HL-60 (cell line): ENCODE results near the gene IL10RA.

Experiments used
- POLR2AphosphoS5 ChIP-seq: IDR thresholded peaks from 2 replicates; pipeline ENCODE4 v1.6.1; 2012; ENCODE audit warnings: low read depth
- TF ChIP-seq, protein P1 (sequence below): IDR thresholded peaks from one replicate; pipeline ENCODE4 v1.5.1; 2011; ENCODE audit warnings: low read length, control low read depth, inconsistent platforms; ENCODE audit not compliant: insufficient read depth
- TF ChIP-seq, protein P2 (sequence below): IDR thresholded peaks from 2 replicates; pipeline ENCODE4 v1.6.1; 2012; ENCODE audit warnings: low read depth; ENCODE audit not compliant: insufficient replicate concordance

DNA sequence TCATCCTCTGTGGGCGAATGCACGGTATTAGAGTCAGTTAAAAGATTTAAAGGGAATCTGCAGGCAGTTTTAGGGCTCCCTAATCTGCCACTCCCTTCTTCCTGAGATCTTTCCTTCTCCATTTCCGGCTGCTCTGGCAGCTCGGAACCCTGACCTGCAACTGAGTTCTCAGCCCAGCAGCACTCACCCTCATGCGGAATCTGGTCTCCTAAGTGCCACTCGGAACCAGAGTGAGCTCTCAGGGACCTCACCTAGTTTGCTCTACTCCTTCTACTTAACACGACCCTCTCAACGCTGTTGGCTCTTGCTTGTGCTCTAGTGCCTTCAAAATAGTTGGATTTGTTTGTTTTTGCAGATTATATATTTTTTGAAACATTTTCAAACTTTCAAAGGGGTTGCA is 19.3 kb upstream of the IL10RA start:
- TF ChIP-seq, protein P1, sequence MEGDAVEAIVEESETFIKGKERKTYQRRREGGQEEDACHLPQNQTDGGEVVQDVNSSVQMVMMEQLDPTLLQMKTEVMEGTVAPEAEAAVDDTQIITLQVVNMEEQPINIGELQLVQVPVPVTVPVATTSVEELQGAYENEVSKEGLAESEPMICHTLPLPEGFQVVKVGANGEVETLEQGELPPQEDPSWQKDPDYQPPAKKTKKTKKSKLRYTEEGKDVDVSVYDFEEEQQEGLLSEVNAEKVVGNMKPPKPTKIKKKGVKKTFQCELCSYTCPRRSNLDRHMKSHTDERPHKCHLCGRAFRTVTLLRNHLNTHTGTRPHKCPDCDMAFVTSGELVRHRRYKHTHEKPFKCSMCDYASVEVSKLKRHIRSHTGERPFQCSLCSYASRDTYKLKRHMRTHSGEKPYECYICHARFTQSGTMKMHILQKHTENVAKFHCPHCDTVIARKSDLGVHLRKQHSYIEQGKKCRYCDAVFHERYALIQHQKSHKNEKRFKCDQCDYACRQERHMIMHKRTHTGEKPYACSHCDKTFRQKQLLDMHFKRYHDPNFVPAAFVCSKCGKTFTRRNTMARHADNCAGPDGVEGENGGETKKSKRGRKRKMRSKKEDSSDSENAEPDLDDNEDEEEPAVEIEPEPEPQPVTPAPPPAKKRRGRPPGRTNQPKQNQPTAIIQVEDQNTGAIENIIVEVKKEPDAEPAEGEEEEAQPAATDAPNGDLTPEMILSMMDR = no peak
- TF ChIP-seq POLR2AphosphoS5 = no peak
- TF ChIP-seq, protein P2, sequence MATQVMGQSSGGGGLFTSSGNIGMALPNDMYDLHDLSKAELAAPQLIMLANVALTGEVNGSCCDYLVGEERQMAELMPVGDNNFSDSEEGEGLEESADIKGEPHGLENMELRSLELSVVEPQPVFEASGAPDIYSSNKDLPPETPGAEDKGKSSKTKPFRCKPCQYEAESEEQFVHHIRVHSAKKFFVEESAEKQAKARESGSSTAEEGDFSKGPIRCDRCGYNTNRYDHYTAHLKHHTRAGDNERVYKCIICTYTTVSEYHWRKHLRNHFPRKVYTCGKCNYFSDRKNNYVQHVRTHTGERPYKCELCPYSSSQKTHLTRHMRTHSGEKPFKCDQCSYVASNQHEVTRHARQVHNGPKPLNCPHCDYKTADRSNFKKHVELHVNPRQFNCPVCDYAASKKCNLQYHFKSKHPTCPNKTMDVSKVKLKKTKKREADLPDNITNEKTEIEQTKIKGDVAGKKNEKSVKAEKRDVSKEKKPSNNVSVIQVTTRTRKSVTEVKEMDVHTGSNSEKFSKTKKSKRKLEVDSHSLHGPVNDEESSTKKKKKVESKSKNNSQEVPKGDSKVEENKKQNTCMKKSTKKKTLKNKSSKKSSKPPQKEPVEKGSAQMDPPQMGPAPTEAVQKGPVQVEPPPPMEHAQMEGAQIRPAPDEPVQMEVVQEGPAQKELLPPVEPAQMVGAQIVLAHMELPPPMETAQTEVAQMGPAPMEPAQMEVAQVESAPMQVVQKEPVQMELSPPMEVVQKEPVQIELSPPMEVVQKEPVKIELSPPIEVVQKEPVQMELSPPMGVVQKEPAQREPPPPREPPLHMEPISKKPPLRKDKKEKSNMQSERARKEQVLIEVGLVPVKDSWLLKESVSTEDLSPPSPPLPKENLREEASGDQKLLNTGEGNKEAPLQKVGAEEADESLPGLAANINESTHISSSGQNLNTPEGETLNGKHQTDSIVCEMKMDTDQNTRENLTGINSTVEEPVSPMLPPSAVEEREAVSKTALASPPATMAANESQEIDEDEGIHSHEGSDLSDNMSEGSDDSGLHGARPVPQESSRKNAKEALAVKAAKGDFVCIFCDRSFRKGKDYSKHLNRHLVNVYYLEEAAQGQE = no peak
